Caco-2 (cell line): ENCODE data around the gene FGF5. TPM values are rescaled to one million over a fixed set of nuclear protein-coding genes. Genes with fewer than 3 reads are reported as not detected.

Experiments used
- BruUV-seq: library from RNA; stranded (reverse); fragments of 400-500 nt; replicated peaks from 2 replicates; lab custom pipeline; 2021; lab: Mats Ljungman, UMichigan
- CTCF ChIA-PET: fragments of 300-600 bp; sonication (Branson Sonifier 250); formaldehyde crosslinking; loops from one replicate; lab custom pipeline; 2022; ENCODE audit warnings: antibody characterized with exemption; lab: Charles Lee
- POLR2A ChIA-PET: fragments of 300-600 bp; sonication (Branson Sonifier 250); formaldehyde crosslinking; loops from one replicate; lab custom pipeline; 2022; ENCODE audit warnings: antibody characterized with exemption; lab: Charles Lee
- DNase-seq, 2 experiments: peaks; one replicate each; pipeline versions ENCODE4 v3.0.0 to v3.0.0-alpha.2; 2020 to 2022
- H3K27me3 ChIP-seq: replicated peaks from 2 replicates; pipeline ENCODE4 v1.6.0; 2011; ENCODE audit warnings: low read length; ENCODE audit not compliant: control insufficient read depth, insufficient read depth
- H3K36me3 ChIP-seq: 2 replicates; pipeline ENCODE4 v1.5.1; 2011; ENCODE audit warnings: low read length; ENCODE audit not compliant: control insufficient read depth, insufficient read depth
- H3K4me1 ChIP-seq: fragments of 250-450 bp; sonication (Bioruptor Pico); 2 replicates; pipeline ENCODE4 v1.5.1; 2020; ENCODE audit warnings: mild to moderate bottlenecking
- H3K4me3 ChIP-seq: 2 replicates; pipeline ENCODE4 v1.5.1; 2011; ENCODE audit warnings: low read depth, mild to moderate bottlenecking, control low read depth, low read length
- H3K9me3 ChIP-seq: fragments of 250-450 bp; sonication (Bioruptor Pico); 2 replicates; pipeline ENCODE4 v1.5.1; 2020; ENCODE audit warnings: mild to moderate bottlenecking, moderate library complexity
- H3K27ac Mint-ChIP-seq: one replicate; pipeline ENCODE4 v1.8.0; 2022; ENCODE audit warnings: mixed read lengths; ENCODE audit not compliant: unreplicated experiment
- H3K27me3 Mint-ChIP-seq: one replicate; pipeline ENCODE4 v1.8.0; 2022; ENCODE audit warnings: mixed read lengths; ENCODE audit not compliant: insufficient read depth, unreplicated experiment
- H3K36me3 Mint-ChIP-seq: one replicate; pipeline ENCODE4 v1.8.0; 2022; ENCODE audit warnings: mild to moderate bottlenecking, mixed read lengths; ENCODE audit not compliant: insufficient read depth, unreplicated experiment
- H3K4me1 Mint-ChIP-seq: one replicate; pipeline ENCODE4 v1.8.0; 2022; ENCODE audit warnings: low read depth, mixed read lengths; ENCODE audit not compliant: unreplicated experiment
- H3K4me3 Mint-ChIP-seq: one replicate; pipeline ENCODE4 v1.8.0; 2022; ENCODE audit warnings: mild to moderate bottlenecking, moderate library complexity, mixed read lengths; ENCODE audit not compliant: unreplicated experiment
- H3K9me3 Mint-ChIP-seq: one replicate; pipeline ENCODE4 v1.8.0; 2022; ENCODE audit warnings: mixed read lengths; ENCODE audit not compliant: unreplicated experiment
- intact Hi-C: fragments of 100-400 bp; cut with micrococcal nuclease; formaldehyde crosslinking; loops from one replicate; pipeline ENCODE4 v1.10.0; 2022; ENCODE audit not compliant: unreplicated experiment
- total RNA-seq: library from RNA; stranded (reverse); gene quantifications from 2 replicates; pipeline ENCODE4 v1.2.3, GENCODE V29; 2022
- TF ChIP-seq, protein P1 (sequence below), 2 experiments: fragments of 200-600 bp in 1 of 2; IDR thresholded peaks; 1 replicate in 1 of 2; 2 replicates in 1 of 2; pipeline versions ENCODE4 v1.5.1 to v1.8.0; 2011 to 2022; ENCODE audit warnings: antibody characterized with exemption in 1 of 2, control low read depth in 1 of 2, inconsistent platforms in 1 of 2, low read depth in 1 of 2, low read length in 1 of 2, mild to moderate bottlenecking in 1 of 2, moderate library complexity in 1 of 2; ENCODE audit not compliant: insufficient read depth in 1 of 2, severe bottlenecking in 1 of 2, unreplicated experiment in 1 of 2

The FGF5 gene
- total RNA-seq, 1 experiment from 2014 or later = not detected

DNA sequence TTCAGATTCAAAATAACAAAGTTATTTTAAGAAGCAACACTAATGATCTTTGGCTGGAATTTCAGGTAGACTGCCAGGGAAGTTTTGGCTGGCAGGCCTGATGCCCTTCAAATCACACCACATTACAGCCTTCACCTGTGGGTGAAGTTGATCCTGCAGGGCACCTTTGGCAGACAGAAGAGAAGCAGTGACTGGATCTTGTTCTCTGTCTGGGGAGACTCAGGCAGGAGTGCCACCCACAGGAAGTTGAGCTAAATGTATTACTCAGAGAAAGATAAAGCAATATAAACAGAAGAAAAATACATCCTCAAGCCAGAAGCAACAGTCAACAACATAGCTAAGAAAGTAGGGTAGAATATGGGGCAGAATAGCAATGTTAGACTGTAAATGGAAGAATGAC, 56.3 kb downstream of the FGF5 start:
- no peak for DNase-seq
- no peaks in the 10 kb centered on the region for H3K36me3 ChIP-seq
- intact Hi-C loops = no loop called here
- H3K27me3 Mint-ChIP-seq = peaks cover 7% of the 10 kb centered on the region
- H3K4me1 ChIP-seq = no peaks in the 10 kb centered on the region
- H3K27ac Mint-ChIP-seq = no peak overlapping the region
- CTCF ChIA-PET = interaction anchor here (0.5 to 0.6 kb wide), 2 partner anchors 120 to 1383 kb away, joined by 3 to 4 read pairs; partner anchors contain the start of gene PAQR3
- POLR2A ChIA-PET = no interaction called here
- H3K4me3 ChIP-seq = no peak overlapping the region
- no peaks in the 10 kb centered on the region for H3K4me1 Mint-ChIP-seq
- no peaks in the 10 kb centered on the region for H3K27me3 ChIP-seq
- H3K9me3 Mint-ChIP-seq = no peaks in the 10 kb centered on the region
- TF ChIP-seq, protein P1, sequence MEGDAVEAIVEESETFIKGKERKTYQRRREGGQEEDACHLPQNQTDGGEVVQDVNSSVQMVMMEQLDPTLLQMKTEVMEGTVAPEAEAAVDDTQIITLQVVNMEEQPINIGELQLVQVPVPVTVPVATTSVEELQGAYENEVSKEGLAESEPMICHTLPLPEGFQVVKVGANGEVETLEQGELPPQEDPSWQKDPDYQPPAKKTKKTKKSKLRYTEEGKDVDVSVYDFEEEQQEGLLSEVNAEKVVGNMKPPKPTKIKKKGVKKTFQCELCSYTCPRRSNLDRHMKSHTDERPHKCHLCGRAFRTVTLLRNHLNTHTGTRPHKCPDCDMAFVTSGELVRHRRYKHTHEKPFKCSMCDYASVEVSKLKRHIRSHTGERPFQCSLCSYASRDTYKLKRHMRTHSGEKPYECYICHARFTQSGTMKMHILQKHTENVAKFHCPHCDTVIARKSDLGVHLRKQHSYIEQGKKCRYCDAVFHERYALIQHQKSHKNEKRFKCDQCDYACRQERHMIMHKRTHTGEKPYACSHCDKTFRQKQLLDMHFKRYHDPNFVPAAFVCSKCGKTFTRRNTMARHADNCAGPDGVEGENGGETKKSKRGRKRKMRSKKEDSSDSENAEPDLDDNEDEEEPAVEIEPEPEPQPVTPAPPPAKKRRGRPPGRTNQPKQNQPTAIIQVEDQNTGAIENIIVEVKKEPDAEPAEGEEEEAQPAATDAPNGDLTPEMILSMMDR (IDR thresholded peaks at IDR 0.05; ENCODE audit: insufficient read depth in 1 of 2, low read depth in 1 of 2, low read length in 1 of 2, severe bottlenecking in 1 of 2, unreplicated experiment in 1 of 2) = no peak
- H3K4me3 Mint-ChIP-seq = no peak overlapping the region
- no TSS peak for BruUV-seq
- H3K9me3 ChIP-seq = no peaks in the 10 kb centered on the region
- no peaks in the 10 kb centered on the region for H3K36me3 Mint-ChIP-seq

DNA sequence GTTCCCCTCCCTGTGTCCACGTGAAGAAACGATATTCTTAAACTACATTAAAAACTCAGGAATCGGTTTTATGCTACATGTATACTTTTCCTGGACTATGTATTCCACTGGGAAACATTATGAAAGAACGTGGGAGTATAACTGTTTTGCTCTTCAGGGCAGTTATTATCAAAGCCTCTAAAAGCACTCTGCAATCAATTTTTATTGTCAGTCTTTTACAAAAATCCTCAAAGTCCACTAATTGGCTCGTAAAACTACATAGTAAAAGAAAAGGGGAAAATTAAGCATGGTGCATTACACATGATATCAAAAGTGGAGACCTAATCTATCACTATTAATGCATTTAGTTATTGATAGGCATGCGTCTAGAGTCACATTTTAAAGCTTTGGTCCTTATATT, 57.7 kb downstream of the FGF5 start:
- no peaks in the 10 kb centered on the region for H3K27me3 ChIP-seq
- no TSS peak for BruUV-seq

DNA sequence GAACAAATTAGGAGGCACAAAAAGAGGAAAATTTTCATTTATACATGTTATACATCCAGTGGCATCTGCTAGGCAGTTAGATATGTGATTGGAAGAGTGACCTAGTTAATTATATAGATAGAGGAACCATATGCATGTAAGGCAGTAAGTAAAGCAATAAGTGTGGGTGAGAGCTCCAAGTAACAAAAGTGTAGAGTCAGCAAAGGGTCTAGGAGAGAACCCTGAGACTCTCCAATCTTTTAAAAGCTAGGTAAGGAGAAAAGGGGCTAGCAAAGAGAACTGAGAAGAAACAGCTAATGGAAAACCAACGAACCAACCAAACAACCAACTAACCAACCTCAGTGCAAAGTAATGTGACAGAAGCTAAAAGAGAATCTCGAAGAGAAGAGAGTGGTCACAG, 65.2 kb downstream of the FGF5 start:
- intact Hi-C loops = no loop called here
- ChIA-PET CTCF (no interaction called here), POLR2A (no interaction called here)
- no TSS peak for BruUV-seq
- DNase-seq = no peak
- TF ChIP-seq, protein P1 (IDR thresholded peaks at IDR 0.05; ENCODE audit: insufficient read depth in 1 of 2, low read depth in 1 of 2, low read length in 1 of 2, severe bottlenecking in 1 of 2, unreplicated experiment in 1 of 2) = no peak
- Mint-ChIP-seq H3K9me3 (no peaks in the 10 kb centered on the region), H3K4me3 (no peak overlapping the region), H3K27me3 (no peaks in the 10 kb centered on the region), H3K36me3 (peaks cover 4% of the 10 kb centered on the region), H3K4me1 (no peaks in the 10 kb centered on the region), H3K27ac (no peak overlapping the region)
- Histone ChIP-seq H3K9me3 (no peaks in the 10 kb centered on the region), H3K4me1 (peaks cover 4% of the 10 kb centered on the region), H3K27me3 (no peaks in the 10 kb centered on the region; the same call in none of the 2 replicates), H3K36me3 (no peaks in the 10 kb centered on the region), H3K4me3 (no peak overlapping the region)

More for the DNA sequence above, 57.7 kb downstream of the FGF5 start:
- Mint-ChIP-seq H3K27me3 (peaks cover 7% of the 10 kb centered on the region), H3K9me3 (no peaks in the 10 kb centered on the region), H3K27ac (no peak overlapping the region), H3K4me3 (no peak overlapping the region), H3K36me3 (no peaks in the 10 kb centered on the region), H3K4me1 (no peaks in the 10 kb centered on the region)
- Histone ChIP-seq H3K4me3 (no peak overlapping the region), H3K4me1 (no peaks in the 10 kb centered on the region), H3K9me3 (no peaks in the 10 kb centered on the region), H3K36me3 (no peaks in the 10 kb centered on the region)
- DNase-seq = no peak
- intact Hi-C loops = no loop called here
- CTCF ChIA-PET = no interaction called here
- TF ChIP-seq, protein P1 (IDR thresholded peaks at IDR 0.05; ENCODE audit: insufficient read depth in 1 of 2, low read depth in 1 of 2, low read length in 1 of 2, severe bottlenecking in 1 of 2, unreplicated experiment in 1 of 2) = no peak
- POLR2A ChIA-PET = no interaction called here
